Dermis blood vessel endothelial cell (primary cell): ENCODE data around the gene DOK7. TPM values are rescaled to one million over a fixed set of nuclear protein-coding genes. Genes with fewer than 3 reads are reported as not detected.

Source experiments
- total RNA-seq: library from RNA; depleted of rRNA; stranded (reverse); fragments of >200 nt; gene quantifications from 2 replicates; pipeline ENCODE4 v1.2.3, GENCODE V29; 2014

DOK7 gene
- total RNA-seq, 1 donor from 2014 or later: 0.17 TPM

Other genes with a start within 250 kb of the DOK7 start
- 0.19 and 0.34 TPM in 2 replicates for gene MSANTD1, start 214.1 kb upstream of the DOK7 start, total RNA-seq
- 42.9 and 56.3 TPM in 2 replicates for gene RGS12, start 170.3 kb upstream of the DOK7 start, total RNA-seq
- 0.28 and 0.51 TPM in 2 replicates for gene HGFAC, start 21.3 kb upstream of the DOK7 start, total RNA-seq
- gene LRPAP1, start 69.1 kb downstream of the DOK7 start, total RNA-seq: 120 and 175 TPM in 2 replicates